HG03066 (cell line): ENCODE data around the gene MBD6.

Source experiments
- ATAC-seq: cut with Tn5 transposase; IDR thresholded peaks from one replicate; pipeline ENCODE4 v1.9.1; 2021; ENCODE audit warnings: low read depth; ENCODE audit not compliant: unreplicated experiment

MBD6 gene

DNA sequence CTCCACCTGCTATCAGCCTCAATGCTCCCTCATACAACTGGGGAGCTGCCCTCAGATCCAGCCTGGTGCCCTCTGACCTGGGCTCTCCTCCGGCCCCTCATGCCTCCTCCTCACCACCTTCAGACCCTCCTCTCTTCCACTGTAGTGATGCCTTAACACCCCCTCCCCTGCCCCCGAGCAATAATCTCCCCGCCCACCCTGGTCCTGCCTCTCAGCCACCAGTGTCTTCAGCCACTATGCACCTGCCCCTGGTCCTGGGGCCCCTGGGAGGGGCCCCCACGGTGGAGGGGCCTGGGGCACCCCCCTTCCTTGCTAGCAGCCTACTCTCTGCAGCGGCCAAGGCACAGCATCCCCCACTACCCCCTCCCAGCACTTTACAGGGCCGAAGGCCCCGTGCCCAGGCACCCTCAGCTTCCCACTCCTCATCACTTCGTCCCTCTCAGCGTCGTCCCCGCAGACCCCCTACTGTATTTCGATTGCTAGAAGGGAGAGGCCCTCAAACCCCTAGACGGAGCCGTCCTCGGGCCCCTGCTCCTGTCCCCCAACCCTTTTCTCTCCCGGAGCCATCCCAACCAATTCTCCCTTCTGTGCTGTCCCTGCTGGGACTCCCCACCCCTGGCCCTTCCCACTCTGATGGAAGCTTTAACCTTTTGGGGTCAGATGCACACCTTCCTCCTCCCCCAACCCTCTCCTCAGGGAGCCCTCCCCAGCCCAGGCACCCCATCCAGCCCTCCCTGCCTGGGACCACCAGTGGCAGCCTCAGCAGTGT is 3.2 kb downstream of the MBD6 start:
- no peak for ATAC-seq

DNA sequence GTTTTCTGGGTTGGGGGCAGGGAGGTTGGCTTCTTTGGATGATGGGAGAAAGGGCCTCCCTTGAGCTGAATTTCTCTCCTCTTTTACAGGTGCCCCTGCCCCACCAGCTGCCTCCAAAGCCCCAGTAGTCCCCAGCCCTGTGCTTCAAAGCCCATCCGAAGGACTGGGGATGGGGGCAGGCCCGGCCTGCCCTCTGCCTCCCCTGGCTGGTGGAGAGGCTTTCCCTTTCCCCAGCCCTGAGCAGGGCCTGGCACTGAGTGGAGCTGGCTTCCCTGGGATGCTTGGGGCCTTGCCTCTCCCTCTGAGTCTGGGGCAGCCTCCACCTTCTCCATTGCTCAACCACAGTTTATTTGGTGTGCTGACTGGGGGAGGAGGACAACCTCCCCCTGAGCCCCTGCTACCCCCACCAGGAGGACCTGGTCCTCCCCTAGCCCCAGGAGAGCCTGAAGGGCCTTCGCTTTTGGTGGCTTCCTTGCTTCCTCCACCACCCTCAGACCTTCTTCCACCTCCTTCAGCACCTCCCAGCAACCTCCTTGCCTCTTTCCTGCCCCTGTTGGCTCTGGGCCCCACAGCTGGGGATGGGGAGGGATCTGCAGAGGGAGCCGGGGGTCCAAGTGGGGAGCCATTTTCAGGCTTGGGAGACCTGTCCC is 4.0 kb downstream of the MBD6 start:
- ATAC-seq, result no peak

DNA sequence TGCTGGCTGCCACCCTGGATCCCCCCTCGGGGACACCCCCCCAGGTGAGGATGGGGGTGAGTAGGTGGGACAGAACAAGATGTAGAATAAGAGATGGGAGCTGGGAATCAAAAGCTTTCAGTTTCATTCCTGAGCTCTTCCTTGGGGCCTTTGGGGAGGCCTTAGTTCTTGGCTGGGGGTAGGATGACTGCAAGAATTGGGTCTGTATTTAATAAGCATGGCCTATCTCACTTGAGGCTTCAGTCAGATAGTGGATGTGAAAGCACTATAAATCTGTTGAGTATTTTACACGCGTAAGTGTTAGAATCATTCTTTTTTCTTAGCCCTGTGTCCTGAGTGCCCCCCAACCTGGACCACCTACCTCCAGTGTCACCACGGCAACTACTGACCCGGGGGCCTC is 4.6 kb downstream of the MBD6 start:
- no peak for ATAC-seq

DNA sequence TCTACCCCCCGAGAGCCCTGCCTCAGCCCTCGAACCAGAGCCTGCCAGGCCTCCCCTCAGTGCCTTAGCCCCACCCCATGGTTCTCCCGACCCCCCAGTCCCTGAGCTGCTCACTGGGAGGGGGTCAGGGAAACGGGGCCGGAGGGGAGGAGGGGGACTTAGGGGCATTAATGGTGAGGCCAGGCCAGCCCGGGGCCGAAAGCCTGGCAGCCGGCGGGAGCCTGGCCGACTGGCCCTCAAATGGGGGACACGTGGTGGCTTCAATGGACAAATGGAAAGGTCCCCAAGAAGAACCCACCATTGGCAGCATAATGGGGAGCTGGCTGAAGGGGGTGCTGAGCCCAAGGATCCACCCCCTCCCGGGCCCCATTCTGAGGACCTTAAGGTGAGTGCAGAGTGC is 5.6 kb downstream of the MBD6 start:
- ATAC-seq, result no peak

DNA sequence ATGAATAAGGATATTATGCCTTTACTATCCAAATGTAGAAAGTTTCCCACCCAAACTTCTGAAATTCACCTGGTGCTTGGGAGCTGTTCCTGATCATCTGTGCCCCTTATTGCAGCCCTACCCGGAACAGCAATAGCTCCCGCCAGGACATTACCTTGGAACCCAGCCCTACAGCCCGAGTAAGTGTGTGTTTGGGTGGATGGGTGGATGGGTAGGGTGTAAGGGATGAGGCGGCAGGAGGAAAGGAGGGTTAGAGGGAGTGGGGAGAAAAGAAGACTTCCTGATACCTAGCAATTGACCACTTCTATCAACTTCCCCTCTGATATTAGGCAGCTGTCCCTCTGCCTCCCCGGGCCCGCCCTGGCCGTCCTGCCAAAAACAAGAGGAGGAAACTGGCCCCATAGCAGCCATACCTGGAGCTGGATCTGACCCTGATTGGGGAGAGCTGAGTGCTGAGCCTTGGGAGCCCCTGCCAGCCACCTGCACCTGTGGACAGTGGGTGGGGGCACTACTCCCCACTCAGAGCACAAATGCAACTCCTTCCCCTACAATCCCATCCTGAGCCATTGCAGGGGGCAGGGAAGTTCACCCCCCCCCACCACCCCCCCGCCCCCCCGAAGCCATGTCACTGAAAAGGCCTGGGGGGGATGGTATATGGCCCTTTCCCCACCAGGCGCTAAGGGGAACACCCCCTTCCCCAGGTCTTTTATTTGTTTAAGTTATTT is 6.4 kb downstream of the MBD6 start:
- ATAC-seq, result no peak

DNA sequence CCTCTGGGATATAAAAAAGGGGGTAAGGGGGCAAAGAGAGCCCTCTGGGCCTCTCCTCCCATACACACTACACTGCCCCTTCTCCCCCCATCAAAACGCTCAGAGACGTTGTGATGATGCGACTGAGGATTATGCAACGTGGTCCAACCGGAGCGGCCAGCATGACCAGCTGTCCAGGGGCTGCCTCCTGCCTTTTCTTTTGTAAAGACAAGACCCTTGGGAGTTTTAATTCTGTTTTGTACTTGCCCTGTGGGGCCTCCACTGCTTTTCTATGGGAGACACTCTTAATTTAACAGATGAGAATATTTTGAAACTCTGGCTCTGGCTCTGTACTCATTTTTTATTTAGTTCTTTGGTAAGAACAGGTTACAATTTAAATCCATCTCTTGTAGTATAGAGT is 7.2 kb downstream of the MBD6 start:
- no peak for ATAC-seq

DNA sequence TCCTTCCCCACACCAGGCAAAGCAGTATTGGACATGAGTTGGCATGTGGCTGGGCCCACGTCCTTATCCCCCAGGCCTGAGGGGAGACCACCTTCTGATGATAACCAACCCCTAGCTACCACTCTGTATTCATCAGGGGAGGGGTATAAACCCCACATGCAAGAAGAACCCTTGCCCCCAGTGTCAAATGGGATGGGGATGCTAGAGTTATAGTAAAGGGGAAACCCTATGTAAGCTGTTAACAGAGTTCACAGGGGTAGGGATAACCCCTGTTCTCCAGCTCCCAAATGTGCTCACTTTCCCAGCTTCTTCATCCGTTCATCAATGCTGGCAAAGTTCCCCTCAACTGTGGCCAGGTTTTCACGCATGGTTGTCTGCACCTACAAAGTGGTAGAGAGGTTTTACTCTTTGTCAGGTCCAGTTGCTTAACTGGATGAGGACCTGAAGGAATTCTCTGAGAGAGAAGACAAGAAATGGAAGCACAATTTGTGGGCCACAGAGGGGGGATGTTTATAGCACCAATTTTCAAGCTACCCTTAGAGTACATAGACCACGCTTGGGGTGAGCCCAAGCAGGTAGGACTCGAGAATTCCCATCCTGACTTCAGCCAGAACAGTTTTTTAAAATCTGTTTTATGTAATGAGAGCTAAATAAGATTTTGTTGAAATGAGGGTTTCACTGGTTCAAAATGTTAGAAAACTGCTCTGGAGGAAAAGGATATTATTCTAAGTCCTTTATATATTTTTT is 7.9 kb downstream of the MBD6 start:
- no peak for ATAC-seq

DNA sequence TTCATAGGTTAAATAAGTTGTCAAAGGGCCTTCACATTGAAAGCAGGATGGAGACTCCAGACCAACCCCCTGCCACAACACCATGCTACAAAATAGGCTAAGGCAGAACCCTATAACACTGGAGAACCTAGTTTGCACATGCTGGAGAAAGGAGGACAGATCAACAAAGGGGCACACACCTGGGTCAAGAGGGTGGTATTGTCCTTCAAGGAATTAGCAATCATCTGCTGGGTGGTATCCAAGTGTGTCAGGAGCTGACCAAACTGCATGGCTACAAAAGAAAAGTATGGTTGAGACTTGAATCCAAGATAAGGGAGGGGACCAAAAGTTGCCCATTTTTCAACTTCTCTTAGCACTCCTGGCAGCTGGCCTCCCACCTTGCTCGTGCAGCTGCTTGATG is 9.2 kb downstream of the MBD6 start:
- no peak for ATAC-seq

DNA sequence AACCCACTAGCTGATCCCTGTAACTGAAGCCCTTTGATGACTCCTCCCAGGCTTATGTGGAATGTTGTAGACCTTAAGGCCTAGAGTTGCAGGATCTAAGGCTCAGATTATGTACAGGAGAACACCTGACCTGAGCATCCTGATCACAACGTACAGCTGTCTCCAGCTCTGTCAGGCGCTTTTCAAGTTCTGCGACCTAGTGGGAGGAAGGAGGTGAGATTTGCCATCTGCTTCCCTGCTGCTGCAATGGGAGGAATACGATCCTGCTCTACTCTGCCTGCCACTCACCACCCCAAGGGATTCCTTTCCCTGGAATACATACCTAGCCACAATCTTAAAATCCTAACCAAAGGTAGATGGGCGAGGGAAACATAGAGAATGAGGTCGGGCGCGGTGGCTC is 10.5 kb downstream of the MBD6 start:
- ATAC-seq, result no peak

DNA sequence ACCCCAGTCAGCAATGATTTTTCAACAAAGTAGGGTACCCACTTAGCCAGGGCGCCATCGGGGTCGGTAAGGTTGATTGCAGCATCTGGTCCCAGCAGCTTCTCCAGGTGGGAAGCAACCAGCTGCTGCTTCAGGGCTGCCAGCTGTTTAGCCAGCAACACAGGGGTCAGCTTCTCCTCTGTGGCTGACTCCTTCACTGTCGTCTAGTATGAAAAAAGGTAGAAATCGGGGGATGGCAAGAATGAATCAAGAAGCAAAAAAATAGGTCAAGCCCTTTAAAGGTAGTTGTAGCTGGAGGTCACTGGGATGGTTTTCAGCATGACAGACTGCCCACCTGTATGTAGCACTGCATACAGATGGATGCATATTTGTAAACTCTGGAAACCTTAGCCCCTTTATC is 11.6 kb downstream of the MBD6 start:
- no peak for ATAC-seq

DNA sequence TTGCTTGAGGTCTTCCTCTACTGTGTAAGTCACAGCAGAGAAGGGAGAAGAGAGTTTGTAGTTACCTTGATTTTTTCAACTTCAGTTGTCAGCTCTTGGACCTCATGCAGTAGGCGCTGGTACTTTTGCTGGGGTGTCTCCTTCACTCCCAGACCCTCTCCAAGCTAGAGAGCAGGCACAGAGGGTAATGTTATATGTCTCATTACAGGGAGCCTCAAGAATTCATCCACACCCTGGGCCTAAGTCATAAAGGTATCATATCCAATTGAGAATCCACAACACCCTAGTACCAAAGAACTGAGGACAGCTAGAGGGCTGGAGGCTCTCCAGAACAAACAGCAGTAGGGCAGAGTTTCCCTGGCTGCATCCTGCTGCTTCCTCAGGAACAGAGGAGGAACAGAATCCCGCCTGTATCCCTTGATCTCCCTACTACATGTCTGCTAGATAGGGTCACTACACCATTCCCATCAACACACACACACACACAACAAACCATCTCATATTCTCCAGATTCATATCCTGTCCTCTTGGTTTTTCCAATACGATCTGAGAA is 12.4 kb downstream of the MBD6 start:
- no peak for ATAC-seq

DNA sequence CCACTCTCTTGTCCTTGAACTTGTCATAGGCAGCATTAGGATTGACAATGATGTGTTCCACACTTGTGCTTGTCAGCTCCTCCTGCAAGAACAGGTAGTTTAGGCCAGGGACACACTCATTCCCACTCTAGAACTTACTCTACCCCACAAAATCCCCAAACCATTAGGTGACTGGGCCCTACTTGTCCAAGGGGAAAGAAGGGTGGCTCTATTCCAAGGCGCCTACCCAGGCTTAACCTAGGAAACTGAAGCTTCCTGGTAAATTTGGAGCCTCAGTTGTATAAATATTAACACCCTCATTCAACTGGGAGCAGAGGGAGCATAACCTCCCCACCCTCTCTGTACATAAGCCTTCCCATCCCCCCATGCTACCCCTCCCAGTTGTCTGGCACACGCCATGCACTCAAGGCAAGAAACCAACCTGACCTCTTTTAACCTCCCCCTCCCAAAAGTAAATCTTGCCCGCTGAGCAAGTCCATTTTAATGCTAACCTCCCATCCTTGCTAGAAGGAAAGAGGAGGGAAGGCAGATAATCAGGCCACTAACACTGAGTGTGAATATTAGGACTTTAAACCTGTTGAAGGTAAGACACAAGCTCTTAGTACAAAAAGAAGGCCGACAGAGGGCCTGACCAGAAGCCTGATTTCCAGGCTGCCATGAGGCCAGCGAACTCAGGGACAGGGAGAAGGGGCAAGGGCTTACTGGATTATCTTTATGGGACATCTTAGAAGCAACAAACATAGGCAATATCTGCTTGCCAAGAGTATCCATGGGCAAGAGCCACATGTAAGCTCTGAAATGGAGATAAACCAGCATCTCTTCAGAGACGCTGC is 13.4 kb downstream of the MBD6 start:
- ATAC-seq, result no peak

DNA sequence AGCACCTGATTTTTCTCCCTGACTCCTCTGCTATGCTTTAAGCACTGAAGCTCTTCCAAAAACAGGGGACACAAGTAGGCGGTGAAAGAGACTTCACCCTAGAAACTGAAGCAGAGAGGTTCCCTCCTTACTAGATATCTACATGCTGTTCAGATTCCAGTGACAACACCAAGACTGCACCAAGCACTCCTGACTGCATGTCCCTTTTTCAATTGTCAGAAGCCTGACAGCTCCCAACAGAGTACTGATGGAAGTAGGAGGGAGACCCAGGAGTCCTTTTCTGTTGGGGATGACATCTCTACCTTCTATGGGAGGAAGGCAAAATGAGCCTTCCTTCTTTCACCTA is 13.9 kb downstream of the MBD6 start:
- no peak for ATAC-seq

DNA sequence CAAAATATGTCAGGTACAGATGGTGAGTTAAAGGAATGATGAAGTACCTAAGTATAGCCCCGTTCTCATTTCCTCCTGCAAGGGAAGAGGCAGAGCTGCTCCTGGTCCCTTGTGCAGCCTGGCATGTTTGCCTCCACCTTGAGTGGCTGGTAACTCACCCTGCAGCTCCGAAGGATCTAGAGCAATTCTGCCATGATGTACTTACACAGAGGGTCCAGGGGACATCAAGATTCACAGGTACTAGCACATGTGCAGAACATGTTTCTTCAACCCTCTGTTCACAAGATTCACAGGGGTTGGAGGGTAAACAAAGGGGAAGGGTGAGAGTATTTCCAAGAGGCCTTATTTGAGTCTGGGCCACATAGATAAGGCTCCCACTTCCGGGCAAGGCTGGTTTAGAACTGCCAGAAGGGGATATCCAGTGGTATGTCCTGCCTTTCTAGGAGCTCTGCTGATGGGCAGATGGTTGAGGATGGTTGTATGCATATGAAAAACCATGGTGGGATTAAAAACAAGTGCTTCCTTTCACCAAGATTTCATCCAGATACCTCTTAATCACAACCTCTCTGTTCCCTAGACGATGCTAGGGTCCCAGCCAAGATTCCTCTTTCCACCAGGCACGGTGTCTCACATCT is 16.6 kb downstream of the MBD6 start:
- no peak for ATAC-seq

DNA sequence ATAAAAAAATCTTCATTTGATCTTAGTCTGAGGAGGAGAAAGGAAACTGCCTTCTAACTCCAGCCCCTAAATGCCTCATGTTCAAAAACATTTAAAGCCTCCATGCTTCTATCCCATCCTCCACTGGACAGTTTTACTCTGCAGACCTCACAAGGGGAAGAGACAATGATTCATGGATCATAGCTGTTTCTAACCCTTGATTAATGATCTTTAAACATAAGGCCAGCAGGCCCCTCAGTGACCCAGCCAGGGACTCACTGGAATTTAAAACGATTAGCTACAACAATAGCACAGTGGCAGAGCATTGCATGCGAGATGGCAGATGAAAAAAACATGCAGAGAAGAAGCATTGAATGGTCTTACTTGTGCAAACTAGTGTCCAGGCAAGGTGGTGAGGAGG is 18.4 kb downstream of the MBD6 start:
- ATAC-seq, result no peak

DNA sequence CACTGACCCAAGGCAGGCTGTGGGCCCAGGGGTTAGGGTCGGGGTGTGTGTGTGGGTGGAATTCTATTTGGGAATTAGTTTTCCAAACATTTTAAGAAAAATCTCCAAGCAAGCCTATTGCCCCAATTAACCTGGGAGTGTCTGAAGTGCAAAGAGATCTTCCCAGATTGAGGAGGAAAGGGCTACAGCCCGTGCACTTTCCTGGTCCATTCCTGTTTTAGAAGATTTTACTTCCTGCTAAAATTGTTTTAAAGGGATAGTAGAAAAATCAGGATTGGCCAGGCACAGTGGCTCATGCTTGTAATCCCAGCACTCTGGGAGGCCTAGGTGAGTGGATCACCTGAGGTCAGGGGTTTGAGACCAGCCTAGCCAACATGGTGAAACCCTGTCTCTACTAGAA is 19.1 kb downstream of the MBD6 start:
- ATAC-seq, result no peak

DNA sequence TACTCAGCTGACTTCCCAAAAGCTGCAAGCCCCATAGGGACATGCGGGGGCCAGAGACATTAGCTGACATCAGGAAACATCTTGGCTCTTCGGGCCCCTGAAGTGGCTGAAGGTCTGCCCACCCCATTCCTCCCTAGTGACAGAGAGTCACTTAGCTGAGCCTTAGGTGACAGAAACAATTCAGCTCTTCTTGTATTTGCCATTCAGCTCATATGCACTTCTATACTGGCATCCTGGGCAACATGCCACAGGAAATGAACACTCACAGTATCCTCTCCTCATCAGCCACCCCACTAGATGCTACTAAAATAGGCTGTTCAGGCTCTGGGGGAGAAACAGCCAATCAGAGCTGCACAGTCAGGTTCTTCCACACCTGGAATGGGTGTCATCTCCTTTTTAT is 21.0 kb downstream of the MBD6 start:
- ATAC-seq, result no peak

DNA sequence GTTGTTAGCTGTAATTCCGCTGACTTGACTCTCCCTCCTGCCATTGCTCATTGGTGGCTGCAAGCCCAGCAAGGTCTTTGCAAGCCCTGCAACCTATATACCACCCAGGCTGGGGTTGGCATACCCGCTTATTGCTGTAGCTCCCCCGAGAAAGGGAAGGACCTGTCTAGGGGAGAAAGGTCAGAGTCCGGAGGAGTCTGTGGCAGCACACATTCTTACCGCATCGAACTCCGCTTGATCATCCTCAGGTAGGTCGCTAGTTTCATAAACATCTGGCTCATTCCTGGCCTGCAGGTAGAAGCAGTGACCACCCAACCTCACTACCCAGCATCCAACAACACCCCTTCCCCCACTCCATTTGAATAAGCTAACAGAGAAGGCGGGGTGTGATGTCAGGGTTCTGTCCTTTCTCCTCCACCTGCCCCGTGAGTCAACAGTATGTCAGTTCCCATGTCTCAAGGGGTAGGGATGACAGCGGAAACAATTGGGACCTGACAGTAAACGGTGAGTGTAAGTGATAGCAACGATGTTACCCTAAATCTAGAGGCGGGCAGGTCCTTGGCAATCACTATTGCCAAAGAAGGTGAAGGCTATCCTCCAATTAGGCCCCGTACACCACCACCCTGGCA is 23.3 kb downstream of the MBD6 start:
- no peak for ATAC-seq
